ENCODE results near the gene CCDC154.

- TF ChIP-seq CTCF (optimal IDR thresholded peaks at IDR 0.05 in 1 of 3, IDR thresholded peaks at IDR 0.05 in 1 of 3, conservative IDR thresholded peaks at IDR 0.05 in 1 of 3; ENCODE audit: extremely low read depth in 1 of 3, insufficient read depth in 2 of 3, low read length in 3 of 3): peak; percentile 32 to 62 (median 43)
- TF ChIP-seq EZH2 (IDR thresholded peaks at IDR 0.05; ENCODE audit: low read length): no peak
Observed at GRCh38 chr16:1413684-1414531, 30.4 kb downstream of the CCDC154 start.
